K562 (cell line): ENCODE measurements around the gene CTPS1. TPM values are rescaled to one million over a fixed set of nuclear protein-coding genes. Genes with fewer than 3 reads are reported as not detected.

Experiments
- BMI1 ChIP-seq: fragments of 150-350 bp; IDR thresholded peaks from 2 replicates; pipeline ENCODE4 v1.6.1; 2014; ENCODE audit warnings: low read length
- CSDE1 ChIP-seq, 2 experiments: fragments of 450-650 bp; IDR thresholded peaks; 2 replicates each; pipeline ENCODE4 v1.6.1; 2016; ENCODE audit warnings: mild to moderate bottlenecking in 1 of 2
- ETS1 ChIP-seq: conservative IDR thresholded peaks from 2 replicates; pipeline ENCODE4 v1.6.1; 2011; ENCODE audit warnings: low read depth, mild to moderate bottlenecking, low read length; ENCODE audit not compliant: control insufficient read depth
- FOXJ3 ChIP-seq: sonication (generic); formaldehyde crosslinking; IDR thresholded peaks from 2 replicates; pipeline ENCODE4 v1.4.0; 2020; ENCODE audit warnings: mild to moderate bottlenecking, missing genetic modification reagents
- KHSRP ChIP-seq: fragments of 450-650 bp; IDR thresholded peaks from 2 replicates; pipeline ENCODE4 v1.6.1; 2017
- MTF1 ChIP-seq: fragments of 250-450 bp; sonication (Bioruptor Pico); IDR thresholded peaks from 2 replicates; pipeline ENCODE4 v1.9.0; 2021; ENCODE audit warnings: moderate library complexity, mild to moderate bottlenecking, inconsistent platforms, borderline replicate concordance
- NFXL1 ChIP-seq: fragments of 450-650 bp; formaldehyde crosslinking; IDR thresholded peaks from 2 replicates; pipeline ENCODE4 v1.4.0; 2021; ENCODE audit warnings: mild to moderate bottlenecking
- NRF1 ChIP-seq, 2 experiments: fragments of 450-650 bp; IDR thresholded peaks in 1 of 2; conservative IDR thresholded peaks in 1 of 2; 2 replicates each; pipeline ENCODE4 v1.6.1; 2014; ENCODE audit warnings: mild to moderate bottlenecking in 2 of 2
- POLR2A ChIP-seq: fragments of 450-650 bp; conservative IDR thresholded peaks from 2 replicates; pipeline ENCODE4 v1.6.1; 2016
- SIX5 ChIP-seq, 2 experiments: IDR thresholded peaks; 2 replicates each; pipeline ENCODE4 v1.6.1; 2011; ENCODE audit warnings: low read length in 2 of 2, borderline replicate concordance in 1 of 2, low read depth in 1 of 2, mild to moderate bottlenecking in 1 of 2, moderate library complexity in 1 of 2; ENCODE audit not compliant: insufficient read depth in 1 of 2
- SRSF3 ChIP-seq: fragments of 200-400 bp; formaldehyde crosslinking; IDR thresholded peaks from 2 replicates; pipeline ENCODE4 v1.6.1; 2016; ENCODE audit warnings: mild to moderate bottlenecking, low read length, moderate library complexity; ENCODE audit not compliant: insufficient read depth
- TAF1 ChIP-seq: IDR thresholded peaks from 2 replicates; pipeline ENCODE4 v1.6.1; 2011; ENCODE audit warnings: mild to moderate bottlenecking, low read length, moderate library complexity; ENCODE audit not compliant: insufficient read depth, control insufficient read depth, severe bottlenecking; ENCODE audit errors: extremely low read depth
- TBL1XR1 ChIP-seq, 2 experiments: IDR thresholded peaks; 2 replicates each; pipeline ENCODE4 v1.6.1; 2012; ENCODE audit warnings: improper control_type of control experiment in 2 of 2, low read length in 2 of 2, mild to moderate bottlenecking in 1 of 2
- TCF7L2 ChIP-seq: fragments of 150-350 bp; IDR thresholded peaks from 2 replicates; pipeline ENCODE4 v1.6.1; 2016; ENCODE audit warnings: low read depth, mild to moderate bottlenecking, low read length, moderate library complexity
- TRIM24 ChIP-seq, 2 experiments: fragments of 450-650 bp; IDR thresholded peaks; 2 replicates each; pipeline ENCODE4 v1.6.1; 2016
- ZNF347 ChIP-seq: fragments of 450-650 bp; formaldehyde crosslinking; IDR thresholded peaks from 2 replicates; pipeline ENCODE4 v1.4.0; 2020; ENCODE audit warnings: low read depth, mild to moderate bottlenecking, moderate library complexity
- ZNF444 ChIP-seq: fragments of 250-450 bp; sonication (Bioruptor Pico); IDR thresholded peaks from 2 replicates; pipeline ENCODE4 v1.4.0; 2020; ENCODE audit warnings: mild to moderate bottlenecking, moderate library complexity
- ZNF668 ChIP-seq: fragments of 250-450 bp; sonication (Bioruptor Pico); IDR thresholded peaks from 2 replicates; pipeline ENCODE4 v1.8.0; 2022; ENCODE audit warnings: mild to moderate bottlenecking, inconsistent platforms
- polyA plus RNA-seq, 8 experiments: library from polyadenylated mRNA; depleted of rRNA in 4 of 8; stranded (reverse) in 5 of 8; unstranded in 3 of 8; fragments of >200 nt; fragmentation: Nextera tagmentation in 2 of 8; fragmentation: Illumina TruSeq in 1 of 8; extraction: Ambion mirVana in 2 of 8; extraction: Trizol in 1 of 8; gene quantifications; 2 replicates each; pipeline versions ENCODE4 v1.2.1 to v1.2.3, GENCODE V29; 2011 to 2014; ENCODE audit warnings: inconsistent platforms in 1 of 8, missing spikeins in 1 of 8
- total RNA-seq, 7 experiments: library from RNA; depleted of rRNA in 6 of 7; stranded (reverse); fragments of >200 nt in 6 of 7; fragmentation: Illumina TruSeq in 2 of 7; extraction: Trizol in 2 of 7; gene quantifications; 2 replicates each; pipeline versions ENCODE4 v1.2.1 to v1.2.3, GENCODE V29; 2011 to 2021; ENCODE audit warnings: low replicate concordance in 1 of 7
- TF ChIP-seq, protein P1 (sequence below): fragments of 450-650 bp; formaldehyde crosslinking; IDR thresholded peaks from 2 replicates; pipeline ENCODE4 v1.4.0; 2020; ENCODE audit warnings: mild to moderate bottlenecking, moderate library complexity
- TF ChIP-seq, protein P2 (sequence below): fragments of 250-450 bp; sonication (Bioruptor Pico); IDR thresholded peaks from 2 replicates; pipeline ENCODE4 v1.4.0; 2020

Gene CTPS1
- total and polyA plus RNA-seq, 9 of the 15 experiments (the other 6 are each of a cell fraction or from before 2014, with no cell fraction given): 44.4 to 164 (median 87.7) TPM

DNA sequence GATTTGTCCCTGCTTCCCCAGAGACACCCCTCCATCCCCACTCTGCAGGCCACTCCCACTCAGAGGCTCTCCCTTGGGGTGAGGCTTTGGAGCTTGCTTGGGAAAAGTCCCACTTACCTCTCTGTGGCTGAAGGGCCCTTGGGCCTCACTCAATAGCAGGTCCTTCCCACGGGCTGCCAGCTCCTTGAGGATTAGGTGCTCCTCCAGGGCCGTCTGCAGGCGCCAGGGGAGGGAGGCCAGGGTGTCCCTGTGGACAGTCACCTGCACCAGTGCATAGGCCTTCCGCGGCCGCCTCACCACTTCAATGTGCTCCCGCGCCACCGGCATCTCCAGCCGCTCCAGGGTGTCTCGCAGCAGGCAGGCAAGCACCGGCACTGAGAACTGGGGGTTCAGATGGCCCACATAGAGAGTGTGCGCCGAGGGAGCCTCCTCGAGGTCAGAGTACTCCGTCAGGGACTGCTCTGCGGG lies 40.6 kb downstream of the CTPS1 start (continued):
- no peak for TF ChIP-seq ZNF444 (CRISPR knock-in tag)
- TF ChIP-seq, protein P1, sequence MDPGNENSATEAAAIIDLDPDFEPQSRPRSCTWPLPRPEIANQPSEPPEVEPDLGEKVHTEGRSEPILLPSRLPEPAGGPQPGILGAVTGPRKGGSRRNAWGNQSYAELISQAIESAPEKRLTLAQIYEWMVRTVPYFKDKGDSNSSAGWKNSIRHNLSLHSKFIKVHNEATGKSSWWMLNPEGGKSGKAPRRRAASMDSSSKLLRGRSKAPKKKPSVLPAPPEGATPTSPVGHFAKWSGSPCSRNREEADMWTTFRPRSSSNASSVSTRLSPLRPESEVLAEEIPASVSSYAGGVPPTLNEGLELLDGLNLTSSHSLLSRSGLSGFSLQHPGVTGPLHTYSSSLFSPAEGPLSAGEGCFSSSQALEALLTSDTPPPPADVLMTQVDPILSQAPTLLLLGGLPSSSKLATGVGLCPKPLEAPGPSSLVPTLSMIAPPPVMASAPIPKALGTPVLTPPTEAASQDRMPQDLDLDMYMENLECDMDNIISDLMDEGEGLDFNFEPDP (CRISPR knock-in tag): no peak
- TF ChIP-seq TRIM24 (IDR thresholded peaks at IDR 0.05): no peak
- TF ChIP-seq ZNF668: no peak
- no peak for TF ChIP-seq SIX5 (IDR thresholded peaks at IDR 0.05; ENCODE audit: borderline replicate concordance in 1 of 2, insufficient read depth in 1 of 2, low read depth in 1 of 2, low read length in 2 of 2)
- no peak for TF ChIP-seq BMI1
- no peak for TF ChIP-seq ZNF347
- TF ChIP-seq KHSRP: no peak
- no peak for TF ChIP-seq TBL1XR1 (IDR thresholded peaks at IDR 0.05; ENCODE audit: low read length in 2 of 2)
- TF ChIP-seq, protein P2, sequence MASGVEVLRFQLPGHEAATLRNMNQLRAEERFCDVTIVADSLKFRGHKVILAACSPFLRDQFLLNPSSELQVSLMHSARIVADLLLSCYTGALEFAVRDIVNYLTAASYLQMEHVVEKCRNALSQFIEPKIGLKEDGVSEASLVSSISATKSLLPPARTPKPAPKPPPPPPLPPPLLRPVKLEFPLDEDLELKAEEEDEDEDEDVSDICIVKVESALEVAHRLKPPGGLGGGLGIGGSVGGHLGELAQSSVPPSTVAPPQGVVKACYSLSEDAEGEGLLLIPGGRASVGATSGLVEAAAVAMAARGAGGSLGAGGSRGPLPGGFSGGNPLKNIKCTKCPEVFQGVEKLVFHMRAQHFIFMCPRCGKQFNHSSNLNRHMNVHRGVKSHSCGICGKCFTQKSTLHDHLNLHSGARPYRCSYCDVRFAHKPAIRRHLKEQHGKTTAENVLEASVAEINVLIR: no peak
- peak; percentile 33; the same call in 1 of the 2 replicates for TF ChIP-seq POLR2A
- TF ChIP-seq MTF1: no peak
- TF ChIP-seq CSDE1 (IDR thresholded peaks at IDR 0.05): no peak
- no peak for TF ChIP-seq NRF1 (conservative IDR thresholded peaks at IDR 0.05 in 1 of 2, IDR thresholded peaks at IDR 0.05 in 1 of 2)
- TF ChIP-seq TAF1: no peak
- TF ChIP-seq ETS1: no peak
- TF ChIP-seq TCF7L2: no peak
- TF ChIP-seq SRSF3: no peak
- no peak for TF ChIP-seq NFXL1 (CRISPR knock-in tag)
- no peak for TF ChIP-seq FOXJ3
